Stimulated activated CD4-positive, alpha-beta T cell treated with anti-CD3 and anti-CD28 coated beads, Interleukin-1b, Interleukin-23, amount 100 ng/mL, for 48 hours (primary cell): ENCODE measurements around the gene GET4.

Source experiments
- DNase-seq: peaks from one replicate; pipeline ENCODE4 v3.0.0-alpha.2; 2020

The GET4 gene

DNA sequence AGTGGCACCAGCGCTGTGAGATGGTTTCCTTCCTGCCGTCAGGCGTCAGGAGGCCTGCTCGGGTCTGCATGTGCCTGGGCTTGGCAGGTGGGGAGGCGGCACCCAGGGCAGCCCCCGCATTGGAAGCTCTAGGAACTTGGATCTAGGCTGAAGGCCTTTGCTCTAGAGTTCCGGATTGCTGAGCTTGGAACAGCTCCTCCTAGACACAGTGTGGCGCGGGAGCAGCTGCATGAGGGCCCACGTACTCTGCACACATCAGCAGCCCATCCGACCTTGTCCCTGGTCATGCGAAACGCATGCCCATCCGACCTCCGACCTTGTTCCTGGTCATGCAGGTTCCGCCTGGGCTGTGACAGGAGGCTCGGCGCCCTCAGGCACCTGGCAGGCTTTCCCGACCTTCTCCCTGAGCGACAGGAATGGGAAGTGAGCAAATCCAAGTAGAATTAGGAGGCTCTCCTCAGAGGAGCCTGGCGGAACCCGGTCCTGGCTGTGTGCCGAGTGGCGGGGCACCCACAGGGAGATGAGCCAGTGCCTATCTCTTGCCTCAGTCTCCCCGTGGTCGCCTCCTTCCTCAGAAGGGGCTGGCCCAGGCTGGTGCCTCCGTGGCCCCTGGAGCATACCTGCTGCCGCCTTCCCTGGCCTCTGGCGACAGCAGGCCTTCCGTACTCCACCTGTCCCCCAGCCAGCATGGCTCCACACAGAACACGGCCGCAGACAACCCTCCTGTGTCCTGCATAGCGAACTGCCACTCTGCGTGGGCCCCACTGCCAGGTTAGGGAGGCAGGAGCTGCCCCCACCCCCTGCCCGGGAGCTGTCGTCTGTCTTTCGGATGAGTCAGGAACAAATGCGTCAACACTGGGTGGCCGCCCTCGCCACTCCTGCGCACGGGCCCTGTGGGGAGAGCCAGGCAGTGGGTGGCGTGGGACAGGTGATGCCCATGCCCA is 12.0 kb downstream of the GET4 start:
- DNase-seq = no peak

DNA sequence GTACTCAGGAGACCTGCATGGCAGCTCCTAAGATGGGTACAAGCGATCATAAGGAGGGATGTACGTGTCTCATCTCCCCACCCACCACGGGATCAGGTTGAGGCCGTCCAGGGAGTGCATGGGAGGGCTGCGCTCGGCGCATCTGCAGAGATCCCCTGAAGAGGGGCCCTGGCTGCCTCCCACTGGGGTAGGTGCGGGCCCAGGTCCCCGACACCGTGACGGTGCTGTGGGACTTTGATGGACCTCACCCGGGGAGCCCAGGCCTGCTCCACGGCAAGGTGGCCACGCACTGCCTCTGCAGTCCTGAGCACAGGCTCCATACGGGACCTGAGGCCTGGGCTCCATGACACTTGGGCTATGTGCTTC is 12.7 kb downstream of the GET4 start:
- no peak for DNase-seq

DNA sequence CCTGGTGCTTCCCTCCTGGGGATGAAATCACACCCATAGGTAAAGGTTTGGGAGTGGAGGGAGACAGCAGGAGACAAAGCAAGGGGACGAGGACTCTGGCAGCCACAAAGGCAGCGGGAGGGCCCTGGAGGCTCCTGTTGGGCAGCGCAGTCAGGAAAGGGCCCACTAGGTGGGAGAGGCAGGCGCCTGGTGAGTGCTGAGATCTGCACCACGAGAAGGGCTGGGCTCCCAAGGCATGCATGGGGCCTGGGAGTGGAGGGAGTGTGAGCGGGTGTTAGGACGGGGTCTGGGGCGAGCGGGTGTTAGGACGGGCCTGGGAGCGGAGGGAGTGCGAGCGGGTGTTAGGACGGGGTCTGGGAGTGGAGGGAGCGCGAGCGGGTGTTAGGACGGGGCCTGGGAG is 13.0 kb downstream of the GET4 start:
- DNase-seq = no peak

DNA sequence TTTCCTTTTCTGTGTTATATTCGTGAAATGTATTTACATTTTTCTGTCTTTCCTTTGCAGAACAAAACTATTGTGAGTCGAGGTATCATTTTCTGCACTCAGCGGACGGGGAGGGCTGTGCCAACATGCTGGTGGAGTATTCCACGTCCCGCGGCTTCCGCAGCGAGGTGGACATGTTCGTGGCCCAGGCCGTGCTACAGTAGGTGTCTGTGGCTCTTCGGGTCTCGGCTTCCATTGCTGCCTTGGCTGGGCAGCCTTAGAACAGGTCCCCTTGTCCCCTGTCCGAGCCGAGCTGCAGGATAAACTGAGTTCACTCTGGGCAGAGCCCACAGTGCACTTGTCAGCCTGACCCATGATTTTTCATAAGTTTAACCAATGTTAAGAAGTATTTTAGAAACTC is 14.5 kb downstream of the GET4 start:
- no peak for DNase-seq

DNA sequence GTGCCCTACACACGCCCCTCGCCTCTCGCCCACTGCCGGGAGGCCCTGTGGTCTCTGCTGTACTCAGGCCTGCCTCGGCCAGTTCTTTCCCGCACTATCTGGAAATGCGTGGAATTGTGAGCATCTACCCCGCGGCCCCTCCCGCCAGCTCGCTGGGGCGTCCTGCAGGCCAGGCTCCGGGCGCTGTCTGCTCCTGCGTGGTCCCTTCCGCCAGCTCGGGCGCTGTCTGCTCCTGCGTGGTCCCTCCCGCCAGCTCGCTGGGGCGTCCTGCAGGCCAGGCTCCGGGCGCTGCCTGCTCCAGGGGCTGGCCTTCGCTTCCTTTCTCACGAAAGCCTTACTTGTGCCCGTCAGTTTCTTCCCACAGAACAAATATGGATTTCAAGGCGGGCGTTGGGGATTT is 14.9 kb downstream of the GET4 start:
- DNase-seq = no peak

DNA sequence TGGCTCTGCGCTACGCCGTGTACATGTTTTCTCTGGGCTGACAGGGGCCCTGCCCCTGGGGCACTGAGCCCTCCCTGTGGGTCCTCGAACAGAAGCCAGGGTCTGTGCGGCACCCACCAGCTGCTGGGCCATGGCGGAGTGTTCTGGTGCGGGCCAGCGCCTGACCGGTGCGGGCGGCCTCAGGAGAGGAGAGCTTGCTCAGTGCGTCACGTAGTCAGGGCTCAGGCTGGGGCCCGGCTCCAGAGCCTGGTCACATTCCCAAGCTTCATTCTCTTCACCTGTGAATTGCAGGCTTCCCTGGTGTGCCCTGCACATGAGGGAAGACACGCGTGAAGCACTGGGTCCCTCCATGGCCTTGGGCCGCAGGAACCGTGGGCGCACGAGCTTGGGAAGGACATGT is 15.5 kb downstream of the GET4 start:
- no peak for DNase-seq

DNA sequence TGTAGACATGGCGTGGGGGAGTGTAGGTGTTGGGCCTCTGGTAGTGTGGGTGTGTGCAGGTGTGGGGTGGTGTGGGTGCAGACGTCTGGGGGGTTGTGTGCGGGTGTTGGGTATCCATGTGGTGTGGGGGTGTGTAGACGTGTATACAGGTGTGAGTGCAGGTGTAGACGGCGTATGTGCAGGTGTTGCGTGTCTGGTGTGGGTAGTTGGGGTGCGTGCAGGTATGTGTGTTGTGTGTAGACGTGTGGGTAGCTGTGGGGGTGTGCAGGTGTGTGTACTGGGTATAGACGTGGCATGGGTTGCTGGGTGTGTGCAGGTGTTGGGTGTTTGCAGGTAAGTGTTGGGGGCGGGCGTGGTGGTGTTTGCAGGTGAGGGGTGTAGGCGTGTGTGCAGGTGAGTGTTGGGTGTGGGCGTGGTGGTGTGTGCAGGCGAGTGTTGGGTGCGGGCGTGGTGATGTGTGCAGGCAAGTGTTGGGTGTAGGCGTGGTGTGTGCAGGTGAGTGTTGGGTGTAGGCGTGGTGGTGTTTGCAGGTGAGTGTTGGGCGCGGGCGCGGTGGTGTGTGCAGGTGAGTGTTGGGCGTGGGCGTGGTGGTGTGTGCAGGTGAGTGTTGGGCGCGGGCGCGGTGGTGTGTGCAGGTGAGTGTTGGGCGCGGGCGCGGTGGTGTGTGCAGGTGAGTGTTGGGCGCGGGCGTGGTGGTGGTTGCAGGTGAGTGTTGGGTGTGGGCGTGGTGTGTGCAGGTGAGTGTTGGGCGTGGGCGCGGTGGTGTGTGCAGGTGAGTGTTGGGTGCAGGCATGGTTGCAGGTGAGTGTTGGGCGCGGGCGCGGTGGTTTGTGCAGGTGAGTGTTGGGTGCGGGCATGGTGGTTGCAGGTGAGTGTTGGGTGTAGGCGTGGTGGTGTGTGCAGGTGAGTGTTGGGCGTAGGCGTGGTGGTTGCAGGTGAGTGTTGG is 16.6 kb downstream of the GET4 start:
- DNase-seq = no peak

DNA sequence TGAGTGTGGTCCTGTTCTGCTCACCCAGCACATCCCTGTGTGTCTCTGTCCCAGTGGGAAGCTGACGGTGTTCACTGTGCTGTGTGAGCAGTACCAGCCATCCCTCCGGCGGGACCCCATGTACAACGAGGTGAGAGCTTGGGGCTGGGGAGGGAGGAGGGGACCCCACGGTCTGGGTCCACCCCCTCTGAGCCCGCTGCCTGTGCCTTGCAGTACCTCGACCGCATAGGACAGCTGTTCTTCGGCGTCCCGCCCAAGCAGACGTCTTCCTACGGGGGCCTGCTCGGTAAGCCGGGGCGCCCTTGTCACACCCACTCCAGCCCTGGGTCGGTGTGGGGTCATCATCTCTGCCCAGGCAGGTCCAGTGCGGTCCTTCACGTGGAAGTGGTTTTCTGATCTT is 17.3 kb downstream of the GET4 start:
- no peak for DNase-seq

DNA sequence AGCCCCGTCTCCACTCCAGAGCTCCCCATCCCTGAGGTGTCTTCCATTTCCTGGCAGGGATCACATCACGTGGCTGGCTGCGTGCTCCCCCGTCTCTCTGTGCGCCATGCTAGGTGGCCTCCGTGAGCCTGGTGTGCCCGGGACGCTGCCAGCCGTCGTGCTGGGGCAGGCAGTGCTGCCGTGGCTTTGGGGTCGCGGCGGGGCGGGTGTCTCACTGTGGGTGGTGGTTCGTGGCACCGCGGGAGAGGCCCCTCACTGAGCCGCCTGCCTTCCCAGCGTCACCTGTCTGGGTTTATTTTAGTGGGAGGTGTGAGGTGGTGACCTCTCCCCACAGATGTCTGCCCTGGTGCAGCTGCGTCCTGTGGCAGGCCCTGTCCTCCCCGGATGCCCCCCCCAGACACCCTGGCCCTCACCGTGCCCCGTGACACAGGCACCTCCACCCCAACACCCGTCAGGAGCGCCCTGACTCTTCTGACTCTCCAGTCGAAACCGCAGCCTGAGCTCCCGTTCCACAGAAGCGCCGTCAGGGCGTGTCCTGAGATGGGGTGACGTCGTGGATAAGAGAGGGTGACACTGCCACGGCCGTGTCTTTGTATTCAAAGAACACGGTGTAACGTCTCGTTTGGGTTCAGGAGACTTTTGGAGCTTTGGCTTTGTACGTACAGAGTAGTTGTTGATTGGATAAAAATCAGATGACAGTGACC is 18.0 kb downstream of the GET4 start:
- no peak for DNase-seq

DNA sequence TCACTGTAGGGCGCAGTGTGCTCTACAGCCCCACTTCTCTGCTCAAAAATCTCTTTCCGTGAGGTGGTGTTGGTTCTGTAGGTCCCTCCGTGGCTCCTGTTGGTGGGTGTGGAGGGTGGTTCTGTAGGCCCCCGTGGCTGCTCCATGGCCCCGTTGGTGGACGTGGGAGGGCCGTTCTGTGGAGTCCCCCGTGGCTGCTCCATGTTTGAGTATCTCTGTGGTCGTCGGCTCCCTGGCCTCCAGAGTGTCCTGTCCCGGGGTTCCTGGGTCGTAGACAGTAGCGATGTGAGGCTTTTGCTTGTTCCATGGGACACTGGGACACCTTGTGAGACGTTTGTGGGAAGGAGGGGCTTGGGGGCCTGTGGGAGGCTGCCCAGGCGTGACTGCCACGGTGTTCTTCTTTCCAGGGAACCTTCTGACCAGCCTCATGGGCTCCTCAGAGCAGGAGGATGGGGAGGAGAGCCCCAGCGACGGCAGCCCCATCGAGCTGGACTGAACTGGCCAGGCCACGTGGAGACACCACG is 18.6 kb downstream of the GET4 start:
- no peak for DNase-seq

DNA sequence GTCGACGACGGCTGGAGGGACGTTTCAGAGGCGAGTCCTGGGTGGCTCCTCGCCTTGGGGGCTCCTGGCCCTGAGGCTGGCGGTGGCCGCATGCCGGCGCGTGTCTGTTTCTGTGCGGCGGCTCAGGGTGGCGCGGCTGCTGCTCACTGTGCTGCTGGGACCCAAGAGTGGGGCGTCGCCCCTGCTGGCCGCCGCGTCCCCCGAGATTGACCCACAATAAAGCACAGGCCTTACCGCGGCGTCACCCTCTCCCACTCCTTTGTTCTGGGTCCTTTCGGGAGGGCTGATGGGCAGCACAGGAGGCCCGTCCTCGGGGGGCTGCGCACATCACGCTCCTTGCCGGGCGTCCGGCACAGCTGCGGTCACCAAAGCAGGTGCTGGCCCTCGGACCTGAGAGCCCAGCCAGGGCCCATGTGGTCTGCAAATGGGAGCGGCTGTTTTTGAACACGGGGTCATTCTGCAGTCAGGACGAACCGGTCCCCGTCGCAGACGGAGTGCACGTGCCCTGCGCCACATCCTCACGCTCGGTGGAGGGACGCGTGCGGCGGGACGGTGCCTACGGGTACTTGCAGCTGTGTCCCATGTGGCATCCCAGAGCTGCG is 19.2 kb downstream of the GET4 start:
- DNase-seq = no peak

DNA sequence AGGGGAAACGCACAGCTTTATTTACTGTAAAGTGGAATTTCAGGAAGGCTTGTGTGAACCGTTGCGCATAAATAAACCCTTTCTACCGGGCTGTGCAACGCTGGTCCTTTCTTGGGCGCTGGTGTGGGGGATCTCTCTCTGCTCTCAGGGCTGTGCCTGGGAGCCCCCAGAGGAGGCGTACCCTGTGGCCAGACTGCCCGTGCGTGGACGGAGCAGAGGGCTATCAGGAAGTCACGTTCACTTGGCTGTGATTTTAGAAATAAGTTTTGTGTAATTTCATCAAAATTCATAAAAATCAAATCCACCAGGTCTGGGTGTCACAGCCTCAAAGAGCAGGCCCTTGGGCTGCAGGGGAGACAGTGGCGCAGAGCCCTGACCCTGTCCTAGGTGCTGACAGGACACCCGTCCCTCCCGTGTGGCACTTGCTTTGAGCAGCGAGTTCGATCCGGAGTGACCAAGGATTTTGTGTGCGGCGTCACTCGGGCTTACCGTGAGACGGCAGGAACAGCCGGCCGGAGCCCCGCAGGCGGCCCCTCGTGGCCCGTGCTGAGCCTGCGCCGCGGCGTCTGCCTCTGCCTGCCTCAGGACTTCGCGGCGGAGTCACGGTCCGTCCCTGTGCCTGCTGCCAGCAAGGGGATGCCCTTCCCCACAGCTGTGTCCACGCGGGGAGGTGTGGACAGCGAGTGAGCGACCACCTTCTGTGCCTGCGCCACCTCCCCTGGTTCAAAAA is 20.2 kb downstream of the GET4 start:
- DNase-seq = no peak

DNA sequence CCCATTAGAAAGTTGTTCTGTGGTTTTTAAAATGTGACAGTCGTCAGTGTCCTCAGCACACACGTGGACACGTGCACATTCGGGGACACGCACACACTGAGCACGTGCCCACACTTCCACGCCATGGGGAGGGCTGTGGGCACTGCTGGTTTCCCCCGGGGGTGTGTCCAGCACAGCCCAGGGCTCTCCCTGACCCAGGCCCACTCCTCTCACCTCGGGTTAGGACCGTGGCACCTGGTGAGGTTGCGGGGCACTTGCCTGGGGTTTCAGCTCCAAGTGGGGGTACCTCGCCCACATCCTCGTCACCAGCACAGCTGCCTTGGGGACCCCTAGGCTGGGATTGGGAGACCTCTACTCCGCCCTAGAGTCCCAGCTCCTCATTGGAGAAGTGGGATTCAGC is 20.7 kb downstream of the GET4 start:
- no peak for DNase-seq

DNA sequence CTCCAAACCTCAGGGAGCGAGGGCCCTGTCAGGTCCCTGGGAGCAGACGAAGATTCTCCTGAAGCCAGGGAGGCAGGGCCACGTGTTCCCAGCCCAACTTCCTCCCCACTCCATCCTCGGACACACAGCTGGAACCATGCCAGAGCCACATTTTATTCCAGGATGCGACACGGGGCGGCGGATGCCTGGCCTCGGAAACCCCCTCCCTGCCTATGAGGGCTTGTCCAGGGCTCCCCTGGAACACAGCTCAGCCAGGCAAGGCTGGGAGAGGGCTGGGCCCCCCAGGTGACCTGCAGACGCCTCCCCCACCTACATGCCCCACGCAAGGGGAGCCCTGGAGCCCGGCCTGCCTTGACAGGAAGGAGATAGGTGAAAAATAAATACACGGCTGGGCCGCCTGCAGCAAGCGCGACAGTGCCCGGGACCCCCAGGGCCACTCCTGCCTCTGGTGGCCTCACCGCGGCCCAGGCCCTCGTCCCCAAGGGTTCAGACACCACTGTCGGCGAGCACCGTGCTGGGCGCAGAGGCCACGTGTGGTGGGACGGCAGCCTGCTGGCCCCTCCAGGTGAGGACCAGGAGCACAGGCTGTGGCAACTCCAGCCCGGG is 21.5 kb downstream of the GET4 start:
- no peak for DNase-seq

DNA sequence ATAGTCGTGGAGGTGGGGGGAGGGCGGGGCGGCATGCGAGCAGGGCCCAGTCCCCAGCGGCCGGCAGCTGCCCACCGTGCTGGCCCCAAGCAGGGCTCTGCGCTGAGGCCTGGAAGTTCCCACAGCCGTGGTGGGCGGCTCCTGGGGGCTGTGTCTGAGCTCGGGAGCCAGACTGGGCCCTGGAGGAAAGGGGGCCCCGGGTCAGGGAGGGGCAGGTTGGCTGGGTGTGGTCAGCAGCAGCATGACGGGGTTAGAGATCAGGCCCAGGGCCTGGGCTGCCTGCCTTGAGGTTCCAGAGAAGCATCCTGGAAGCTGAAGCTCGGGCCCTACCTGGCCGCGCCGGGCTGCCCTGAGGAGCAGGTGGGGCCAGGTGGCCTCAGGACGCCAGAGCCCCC is 22.1 kb downstream of the GET4 start:
- no peak for DNase-seq

DNA sequence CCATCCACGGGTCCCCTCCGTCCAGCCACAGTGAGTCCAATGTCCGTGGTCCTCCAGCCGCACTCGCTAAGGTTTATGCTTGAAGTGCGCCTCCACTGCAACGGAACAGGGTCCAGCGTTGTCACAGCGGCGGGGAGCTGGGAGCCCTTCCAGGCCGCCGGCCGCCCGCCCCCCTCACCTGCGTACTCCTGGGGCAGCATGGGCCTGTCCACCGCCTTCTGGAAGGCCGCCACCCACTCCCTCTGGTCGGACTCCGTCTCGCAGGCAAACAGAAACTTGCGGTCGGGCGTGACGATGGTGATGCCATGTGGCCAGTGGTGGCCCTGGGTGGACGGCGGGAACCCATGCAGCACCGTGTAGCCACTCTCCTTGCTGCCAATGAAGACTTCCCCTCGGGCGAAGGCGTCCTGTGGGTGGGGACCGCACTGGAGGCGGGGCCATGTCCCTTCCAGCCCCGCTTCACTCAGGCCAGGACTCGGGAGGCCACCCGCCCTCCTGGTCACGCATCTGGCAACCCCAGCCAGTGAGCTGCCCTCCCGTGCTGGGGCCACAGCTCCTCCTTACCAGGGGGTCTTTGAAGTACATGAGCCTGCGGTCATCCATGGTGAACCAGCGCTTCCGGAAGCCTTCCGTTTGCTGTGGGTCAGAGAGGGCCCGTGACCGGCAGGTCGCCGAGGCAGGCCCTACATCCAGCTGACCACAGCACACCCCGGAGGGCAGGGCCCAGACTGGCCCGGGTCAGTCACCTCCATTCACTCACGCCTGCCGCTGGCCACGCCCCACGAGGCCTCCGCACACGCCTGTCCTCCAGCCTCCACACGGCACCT is 22.7 kb downstream of the GET4 start:
- DNase-seq = no peak

DNA sequence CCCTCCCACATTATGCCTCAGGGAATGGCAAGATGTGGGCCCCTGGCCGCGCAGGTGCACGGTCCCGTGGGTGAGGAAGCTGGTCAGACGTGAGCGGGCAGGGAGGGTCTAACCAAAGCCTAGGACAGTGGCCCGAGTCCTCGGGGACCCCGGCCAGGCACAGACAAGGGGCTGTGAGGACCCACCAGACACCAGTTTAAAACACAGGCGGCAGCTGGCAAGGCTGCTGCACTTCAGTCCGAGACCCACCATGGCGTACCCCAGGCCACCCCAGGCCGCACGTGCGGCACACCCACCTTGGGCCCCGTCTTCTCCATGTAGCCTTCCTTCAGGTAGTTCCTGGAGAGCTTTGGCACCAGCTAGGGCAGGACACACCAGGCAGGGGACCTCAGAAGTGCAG is 23.5 kb downstream of the GET4 start:
- no peak for DNase-seq

DNA sequence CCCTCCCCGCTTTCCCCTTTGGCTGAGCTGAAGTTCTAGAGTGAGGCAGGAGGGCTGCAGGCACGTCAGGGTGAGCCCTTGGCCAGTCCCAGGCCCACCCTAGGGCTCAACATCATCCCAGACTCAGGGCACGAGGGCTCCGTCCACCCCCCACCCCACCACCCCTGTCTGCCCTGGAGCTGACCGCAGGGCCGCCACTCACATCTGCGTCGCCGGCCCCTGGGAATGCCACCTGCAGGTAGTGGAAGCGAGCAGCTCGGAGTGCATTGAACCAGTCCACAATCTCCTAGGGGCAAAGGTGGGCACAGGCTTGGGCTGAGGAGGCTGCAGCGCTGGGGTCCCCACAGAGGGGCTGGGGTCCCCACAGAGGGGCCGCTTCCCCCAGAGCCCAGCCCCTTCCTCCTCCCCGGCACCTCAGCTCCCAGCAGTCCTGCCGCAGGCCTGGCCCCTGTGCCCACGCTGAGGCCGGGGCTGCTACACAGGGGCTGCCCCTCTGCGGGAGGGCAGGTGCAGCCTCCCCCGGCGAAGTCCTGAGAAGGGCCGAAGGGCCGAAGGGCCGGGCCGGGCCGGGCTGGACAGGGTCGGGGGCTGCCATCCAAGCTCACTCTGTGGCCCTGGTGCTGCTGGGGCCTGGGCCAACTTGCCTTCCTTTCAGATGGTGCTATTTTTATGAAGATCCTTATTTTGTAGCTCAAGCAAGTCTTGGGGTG is 24.1 kb downstream of the GET4 start:
- no peak for DNase-seq

DNA sequence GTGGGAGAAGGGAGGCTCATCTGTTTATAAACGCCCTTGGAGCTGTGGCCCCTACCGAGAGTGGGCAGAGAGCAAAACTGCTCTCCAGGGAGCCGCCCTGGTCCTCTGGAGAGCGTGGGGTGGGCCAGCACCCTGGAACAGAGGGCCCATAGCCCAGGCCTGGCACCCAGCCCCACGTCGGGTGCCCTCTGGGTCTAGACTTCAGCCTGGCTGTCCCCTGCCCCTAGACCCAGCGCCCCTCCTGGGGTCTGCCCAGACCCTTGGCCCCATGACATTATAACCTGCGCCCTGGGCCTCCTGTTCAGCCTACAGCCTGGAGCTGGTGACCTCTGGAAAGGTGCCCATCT is 24.7 kb downstream of the GET4 start:
- DNase-seq = no peak
